WI38 (cell line): Measurements from ENCODE around the gene KRTAP10-10.
"Not testable (repeated sequence)": the region's sequence is repeated elsewhere in the genome, so short reads cannot be mapped to it uniquely, and the experiment has no call there.

Experiments used
- H3K4me3 ChIP-seq: 2 replicates; pipeline ENCODE4 v1.5.1; 2011; ENCODE audit warnings: low read depth, mild to moderate bottlenecking, control low read depth, low read length
- CTCF ChIP-seq: IDR thresholded peaks from 2 replicates; pipeline ENCODE4 v1.5.1; 2012; ENCODE audit warnings: low read depth, mild to moderate bottlenecking, control low read depth, low read length

The KRTAP10-10 gene

GRCh38 chr21:44625756-44626155, 11.4 kb upstream of the KRTAP10-10 start:
- no peak overlapping the region for H3K4me3 ChIP-seq
- no peak for TF ChIP-seq CTCF

- no peak overlapping the region for H3K4me3 ChIP-seq
- no peak for TF ChIP-seq CTCF
Observed at GRCh38 chr21:44626262-44626661, 10.9 kb upstream of the KRTAP10-10 start.

- TF ChIP-seq CTCF: no peak
- no peak within 1 kb of the TSS for H3K4me3 ChIP-seq
Observed at GRCh38 chr21:44626673-44627143, 10.4 kb upstream of the KRTAP10-10 start, which contains the start of gene KRTAP10-9. Gene KRTAP10-9 (plus strand): TSS chr21:44627093. CDS start chr21:44627172, 79 bp downstream.

GRCh38 chr21:44627181-44627822, 9.9 kb upstream of the KRTAP10-10 start:
- not testable (repeated sequence) for H3K4me3 ChIP-seq

- H3K4me3 ChIP-seq: not testable (repeated sequence)
Observed at GRCh38 chr21:44627831-44628233, 9.3 kb upstream of the KRTAP10-10 start.

- TF ChIP-seq CTCF: no peak
- no peak overlapping the region for H3K4me3 ChIP-seq
Observed at GRCh38 chr21:44628707-44629391, 8.3 kb upstream of the KRTAP10-10 start.

- no peak overlapping the region for H3K4me3 ChIP-seq
- no peak for TF ChIP-seq CTCF
Observed at GRCh38 chr21:44630440-44630839, 6.7 kb upstream of the KRTAP10-10 start.

GRCh38 chr21:44632067-44632466, 5.1 kb upstream of the KRTAP10-10 start:
- TF ChIP-seq CTCF: no peak
- no peak overlapping the region for H3K4me3 ChIP-seq
